Endodermal cell (in vitro differentiated cells): Measurements from ENCODE around the gene LYPD1. TPM values are rescaled to one million over a fixed set of nuclear protein-coding genes. Genes with fewer than 3 reads are reported as not detected.

Experiments used
- DNase-seq: peaks from one replicate; pipeline ENCODE4 v3.0.0-alpha.2; 2017
- H3K27ac ChIP-seq: 2 replicates; pipeline ENCODE4 v1.5.1; 2013; ENCODE audit warnings: mild to moderate bottlenecking, low read depth, low read length, moderate library complexity
- H3K27me3 ChIP-seq: 2 replicates; pipeline ENCODE4 v1.6.1; 2013; ENCODE audit warnings: mild to moderate bottlenecking, low read length, moderate library complexity; ENCODE audit not compliant: insufficient read depth, control insufficient read depth, poor library complexity, severe bottlenecking
- H3K36me3 ChIP-seq: 2 replicates; pipeline ENCODE4 v1.7.0; 2013; ENCODE audit warnings: mild to moderate bottlenecking, low read length, moderate library complexity; ENCODE audit not compliant: control insufficient read depth, insufficient read depth
- H3K4me1 ChIP-seq: one replicate; pipeline ENCODE4 v1.7.0; 2013; ENCODE audit warnings: low read length; ENCODE audit not compliant: control insufficient read depth, insufficient read depth
- H3K4me3 ChIP-seq: 2 replicates; pipeline ENCODE4 v1.5.1; 2013; ENCODE audit warnings: mild to moderate bottlenecking, low read length, moderate library complexity
- H3K9ac ChIP-seq: 2 replicates; pipeline ENCODE4 v1.6.1; 2013; ENCODE audit warnings: mild to moderate bottlenecking, low read length, moderate library complexity; ENCODE audit not compliant: poor library complexity, severe bottlenecking; ENCODE audit errors: extremely low read depth
- H3K9me3 ChIP-seq: 2 replicates; pipeline ENCODE4 v1.6.1; 2013; ENCODE audit warnings: mild to moderate bottlenecking, low read length, moderate library complexity; ENCODE audit not compliant: control insufficient read depth
- H3K27ac Mint-ChIP-seq: 2 replicates; pipeline ENCODE4 v1.8.0; 2020; ENCODE audit warnings: mixed read lengths
- H3K27me3 Mint-ChIP-seq: 2 replicates; pipeline ENCODE4 v1.8.0; 2021; ENCODE audit warnings: mild to moderate bottlenecking, mixed read lengths; ENCODE audit not compliant: insufficient read depth
- H3K36me3 Mint-ChIP-seq: 2 replicates; pipeline ENCODE4 v1.8.0; 2020; ENCODE audit warnings: low read depth, mixed read lengths
- H3K4me1 Mint-ChIP-seq: 2 replicates; pipeline ENCODE4 v1.8.0; 2020; ENCODE audit warnings: mixed read lengths
- H3K4me3 Mint-ChIP-seq: 2 replicates; pipeline ENCODE4 v1.8.0; 2020; ENCODE audit warnings: mild to moderate bottlenecking, moderate library complexity, mixed read lengths
- H3K9me3 Mint-ChIP-seq: 2 replicates; pipeline ENCODE4 v1.8.0; 2020; ENCODE audit warnings: mild to moderate bottlenecking, mixed read lengths
- CTCF ChIP-seq: fragments of 200-600 bp; sonication (generic); conservative IDR thresholded peaks from 2 replicates; pipeline ENCODE4 v1.5.0; 2021; ENCODE audit warnings: antibody characterized with exemption, mild to moderate bottlenecking
- WGBS, 2 experiments: methylation state at CpG; one replicate each; pipeline versions ENCODE4 v1.1.5 to v1.1.7; 2013; ENCODE audit warnings: missing lambda C conversion rate in 2 of 2, mixed read lengths in 1 of 2; ENCODE audit not compliant: insufficient coverage in 1 of 2, insufficient read length in 1 of 2; 5-methylcytosine and 5-hydroxymethylcytosine counted together
- total RNA-seq, 2 donors: library from RNA; stranded (reverse); fragmentation: NEBNext Ultra II Directional in 1 of 2; extraction: Animal tissue kit (Norgen Biotek cat#: 25700) in 1 of 2; gene quantifications; 2 replicates in 1 of 2; 3 replicates in 1 of 2; pipeline ENCODE4 v1.2.1, GENCODE V29; 2021

LYPD1 gene
- total RNA-seq, 2 donors from 2014 or later: 2.0 to 2.4 TPM

- WGBS, 2 experiments: 93 to 100% methylated on average over 1 to 5 of the region's 5 CpGs
- Histone ChIP-seq H3K36me3 (no peaks in the 10 kb centered on the region), H3K27ac (no peak overlapping the region), H3K4me3 (no peak overlapping the region), H3K9me3 (no peaks in the 10 kb centered on the region), H3K9ac (no peak overlapping the region), H3K4me1 (peaks cover 12% of the 10 kb centered on the region), H3K27me3 (no peaks in the 10 kb centered on the region)
- peaks cover 41% of the 10 kb centered on the region for H3K4me1 Mint-ChIP-seq
- no peaks in the 10 kb centered on the region for H3K27me3 Mint-ChIP-seq
- no peak overlapping the region for H3K4me3 Mint-ChIP-seq
- no peak for TF ChIP-seq CTCF
- H3K9me3 Mint-ChIP-seq: no peaks in the 10 kb centered on the region
- H3K27ac Mint-ChIP-seq: peak overlapping the region; percentile 41
- DNase-seq: peak; percentile 77
- no peaks in the 10 kb centered on the region for H3K36me3 Mint-ChIP-seq
Observed at GRCh38 chr2:132615329-132616085, 54.5 kb downstream of the LYPD1 start.

GRCh38 chr2:132611719-132612118 is 58.3 kb downstream of the LYPD1 start:
- Mint-ChIP-seq H3K27ac (no peak overlapping the region), H3K36me3 (no peaks in the 10 kb centered on the region), H3K4me3 (no peak overlapping the region), H3K27me3 (no peaks in the 10 kb centered on the region), H3K9me3 (no peaks in the 10 kb centered on the region), H3K4me1 (peaks cover 51% of the 10 kb centered on the region)
- Histone ChIP-seq H3K4me1 (peaks cover 25% of the 10 kb centered on the region), H3K4me3 (no peak overlapping the region), H3K36me3 (no peaks in the 10 kb centered on the region), H3K27me3 (no peaks in the 10 kb centered on the region), H3K9me3 (no peaks in the 10 kb centered on the region), H3K9ac (no peak overlapping the region), H3K27ac (no peak overlapping the region)
- WGBS, 2 experiments: 83 to 92% methylated on average over 2 of the region's 2 CpGs
- no peak for TF ChIP-seq CTCF
- DNase-seq: peak; percentile 26

- Histone ChIP-seq H3K4me1 (peaks cover 18% of the 10 kb centered on the region), H3K27ac (no peak overlapping the region), H3K27me3 (no peaks in the 10 kb centered on the region), H3K9ac (no peak overlapping the region), H3K36me3 (no peaks in the 10 kb centered on the region), H3K9me3 (no peaks in the 10 kb centered on the region), H3K4me3 (no peak overlapping the region)
- H3K27me3 Mint-ChIP-seq: no peaks in the 10 kb centered on the region
- H3K36me3 Mint-ChIP-seq: no peaks in the 10 kb centered on the region
- no peak for TF ChIP-seq CTCF
- H3K4me1 Mint-ChIP-seq: peaks cover 51% of the 10 kb centered on the region
- H3K9me3 Mint-ChIP-seq: no peaks in the 10 kb centered on the region
- peak; percentile 35 for DNase-seq
- 96 to 97% methylated on average over 6 to 8 of the region's 8 CpGs for WGBS, 2 experiments
- no peak overlapping the region for H3K4me3 Mint-ChIP-seq
- H3K27ac Mint-ChIP-seq: no peak overlapping the region
Observed at GRCh38 chr2:132609101-132609890, 60.7 kb downstream of the LYPD1 start.
